Epidermal melanocyte (primary cell): ENCODE measurements around the gene MEIOSIN.
A peak's percentile ranks its signal among the peaks of the same experiment; 100 is the strongest.
"Not testable (repeated sequence)": the region's sequence is repeated elsewhere in the genome, so short reads cannot be mapped to it uniquely, and the experiment has no call there.

ENCODE experiments used
- DNase-seq: peaks from one replicate; pipeline ENCODE4 v3.0.0; 2011; ENCODE audit warnings: low spot score; ENCODE audit not compliant: insufficient read length

MEIOSIN gene, protein sequence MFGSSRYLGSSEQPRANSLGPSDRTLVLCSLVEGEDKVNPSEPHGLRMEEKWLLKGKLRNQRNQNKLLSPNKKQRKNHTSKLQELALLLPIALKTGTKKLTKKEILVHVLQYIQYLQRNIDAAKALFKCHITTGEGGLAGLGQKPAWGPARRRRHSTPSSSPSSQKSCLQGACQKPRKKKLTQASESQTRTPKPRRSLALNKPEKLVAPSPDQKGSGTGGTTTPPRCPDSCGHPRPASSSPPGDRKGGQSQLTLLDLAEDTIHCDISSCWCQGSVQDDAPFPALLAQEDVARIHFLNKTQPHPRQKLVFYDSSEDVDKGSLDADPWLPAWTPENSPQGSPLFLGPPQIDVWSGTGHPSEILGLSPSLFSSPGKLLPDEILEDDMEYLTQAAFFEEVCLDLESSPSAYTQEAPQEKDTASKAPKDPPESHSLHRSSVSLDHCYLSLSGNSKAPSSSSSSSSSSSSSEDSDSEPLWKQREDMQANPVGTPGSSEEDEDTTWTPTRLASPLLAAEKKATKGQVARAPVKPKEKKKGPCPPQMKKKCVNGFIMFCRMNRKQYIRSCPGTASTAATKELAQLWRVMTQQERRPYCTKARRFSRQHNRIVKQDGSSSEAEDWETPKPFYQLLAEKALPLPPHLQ

GRCh38 chr19:45733160-45733810, at the start of gene MEIOSIN:
Gene MEIOSIN, plus strand, starts transcription at chr19:45733439. Its CDS starts 1,938 bp downstream, at chr19:45735377.
- no peak for DNase-seq

DNA sequence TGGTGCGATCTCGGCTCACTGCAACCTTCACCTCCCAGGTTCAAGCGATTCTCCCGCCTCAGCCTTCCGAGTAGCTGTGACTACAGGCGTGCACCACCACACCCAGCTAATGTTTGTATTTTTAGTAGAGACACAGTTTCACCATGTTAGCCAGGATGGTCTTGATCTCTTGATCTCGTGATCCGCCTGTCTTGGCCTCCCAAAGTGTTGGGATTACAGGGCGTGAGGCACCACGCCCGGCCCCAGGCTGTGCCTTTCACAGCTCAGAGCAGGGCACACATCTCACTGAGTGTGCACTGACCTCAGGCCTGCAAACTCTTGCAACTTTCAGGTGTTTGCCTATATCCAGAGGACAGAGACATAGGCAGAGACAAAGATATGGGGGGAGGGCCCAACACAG, 48.2 kb upstream of the MEIOSIN start:
- DNase-seq, result not testable (repeated sequence)

DNA sequence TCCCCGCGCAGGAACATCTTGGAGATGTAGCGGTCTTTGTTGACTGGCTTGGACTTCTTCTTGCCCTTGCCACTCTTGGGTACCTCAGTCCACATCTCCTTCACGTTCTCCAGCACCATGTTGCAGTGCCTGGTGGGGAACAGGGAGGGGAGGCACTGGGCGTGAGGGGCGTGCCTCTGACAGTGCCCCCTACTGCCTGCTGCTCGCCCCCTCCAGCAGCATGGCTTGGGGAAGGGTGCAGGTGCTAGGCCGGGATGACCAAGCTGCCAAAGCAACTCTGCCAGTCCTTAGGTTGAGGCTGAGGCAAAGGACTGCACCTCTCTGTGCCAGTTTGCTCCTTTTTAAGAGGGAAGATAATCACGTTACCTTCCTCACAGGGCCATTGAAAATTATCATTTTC, 45.6 kb upstream of the MEIOSIN start:
- DNase-seq, result no peak

DNA sequence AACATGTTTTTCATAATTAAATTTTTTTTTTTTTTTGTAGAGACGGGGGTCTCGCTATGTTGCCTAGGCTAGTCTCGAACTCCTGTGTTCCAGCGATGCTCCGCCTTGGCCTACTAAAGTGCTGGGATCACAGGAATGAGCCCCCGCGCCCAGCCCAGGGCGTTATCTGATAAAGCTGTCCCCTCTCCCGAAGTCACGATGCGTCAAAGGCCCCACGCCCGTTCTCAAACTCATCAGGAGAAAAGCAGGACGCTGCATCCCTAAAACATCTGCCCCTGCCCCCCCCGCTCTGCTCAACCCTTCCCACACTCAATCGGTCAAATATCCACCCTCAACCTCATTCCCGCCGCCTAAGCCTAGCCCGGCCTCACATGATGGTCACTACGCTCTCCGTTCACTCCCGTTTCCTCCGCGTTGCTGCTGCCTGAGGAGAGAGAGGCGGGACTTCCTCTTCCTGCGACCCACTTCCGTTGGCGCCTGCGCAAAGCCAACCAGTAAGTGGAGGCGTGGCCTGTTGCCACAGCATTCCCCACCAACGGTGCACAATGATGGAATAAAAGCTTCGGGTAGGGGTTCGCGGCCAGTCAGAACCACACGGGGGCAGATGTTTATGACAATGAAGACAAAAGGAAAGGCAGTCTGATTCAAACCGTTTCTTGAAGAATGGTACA, 41.6 kb upstream of the MEIOSIN start, which contains the start of gene SNRPD2:
SNRPD2 (minus strand) TSS at position 438 of the 671 bp plus-strand sequence; CDS start at position 373, 65 bp downstream.
- peak; percentile 79 for DNase-seq

DNA sequence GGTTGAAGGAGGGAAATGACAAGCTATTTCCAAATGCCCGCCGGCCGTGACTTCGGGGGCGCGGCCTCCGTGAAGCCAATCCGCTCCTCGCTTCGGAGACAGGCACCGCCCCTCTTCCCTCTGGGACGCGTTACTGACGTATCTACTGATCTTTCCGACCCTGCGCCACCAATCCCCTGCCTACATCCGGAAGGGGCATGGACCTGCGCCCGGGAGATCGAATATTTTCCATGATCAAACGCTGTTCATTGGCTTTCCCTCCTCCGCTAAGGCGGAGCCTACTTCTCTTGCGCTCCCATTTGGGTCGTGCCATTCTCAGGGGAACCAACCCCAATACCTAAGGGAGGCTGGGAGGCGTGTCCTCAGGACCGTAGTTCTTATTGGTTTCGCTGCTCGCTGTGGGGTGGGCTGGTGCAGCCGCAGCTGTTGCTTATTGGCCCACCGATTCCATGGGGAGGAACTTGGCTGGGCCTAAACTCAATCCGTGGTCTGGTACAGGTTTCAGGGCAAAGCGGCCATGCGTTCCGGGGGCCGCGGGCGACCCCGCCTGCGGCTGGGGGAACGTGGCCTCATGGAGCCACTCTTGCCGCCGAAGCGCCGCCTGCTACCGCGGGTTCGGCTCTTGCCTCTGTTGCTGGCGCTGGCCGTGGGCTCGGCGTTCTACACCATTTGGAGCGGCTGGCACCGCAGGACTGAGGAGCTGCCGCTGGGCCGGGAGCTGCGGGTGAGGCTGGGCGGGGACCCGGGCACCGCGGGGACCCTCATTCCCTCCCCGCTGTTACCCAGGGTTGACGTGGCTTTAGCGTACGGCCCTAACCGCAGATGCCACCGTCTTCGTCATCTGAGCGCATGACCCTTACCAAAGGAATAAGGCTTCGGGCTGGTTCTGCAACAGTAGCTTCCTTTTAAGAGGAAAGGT, 40.8 kb upstream of the MEIOSIN start, which contains the start of gene QPCTL:
QPCTL (plus strand) TSS at position 480 of the 919 bp plus-strand sequence; CDS start at position 518, 38 bp downstream.
- DNase-seq, result peak; percentile 96

DNA sequence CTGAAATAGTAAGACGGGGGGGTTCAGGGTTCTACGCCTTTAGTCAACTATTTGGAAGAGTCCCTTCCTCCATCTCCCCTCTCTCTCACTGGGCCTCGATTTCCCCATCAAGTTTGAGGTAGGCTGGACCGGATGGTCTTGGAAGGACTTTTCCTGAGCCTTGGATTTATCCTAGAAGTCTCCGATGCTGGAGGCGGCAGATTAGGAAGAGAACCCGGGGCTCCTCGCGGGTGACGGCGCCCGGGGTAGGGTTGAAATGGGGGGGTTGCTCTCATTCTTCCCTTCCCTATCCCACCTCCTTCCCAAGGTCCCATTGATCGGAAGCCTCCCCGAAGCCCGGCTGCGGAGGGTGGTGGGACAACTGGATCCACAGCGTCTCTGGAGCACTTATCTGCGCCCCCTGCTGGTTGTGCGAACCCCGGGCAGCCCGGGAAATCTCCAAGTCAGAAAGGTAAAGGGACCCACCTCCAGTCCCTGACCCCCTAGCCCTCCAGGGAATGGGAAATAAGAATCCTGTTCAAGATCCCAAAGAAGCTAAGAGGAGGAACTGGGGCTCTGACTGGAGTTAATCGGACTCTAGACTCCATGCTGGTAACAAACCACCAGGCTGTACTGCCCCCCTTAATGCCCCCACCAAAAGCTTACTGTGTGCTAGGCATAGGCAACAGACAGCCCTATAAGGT, 40.0 kb upstream of the MEIOSIN start:
- DNase-seq, result peak; percentile 82

- no peak for DNase-seq
These were observed 31.6 kb upstream of the MEIOSIN start for GRCh38 chr19:45701676-45702075.

GRCh38 chr19:45705115-45705514, 28.1 kb upstream of the MEIOSIN start:
- no peak for DNase-seq

DNA sequence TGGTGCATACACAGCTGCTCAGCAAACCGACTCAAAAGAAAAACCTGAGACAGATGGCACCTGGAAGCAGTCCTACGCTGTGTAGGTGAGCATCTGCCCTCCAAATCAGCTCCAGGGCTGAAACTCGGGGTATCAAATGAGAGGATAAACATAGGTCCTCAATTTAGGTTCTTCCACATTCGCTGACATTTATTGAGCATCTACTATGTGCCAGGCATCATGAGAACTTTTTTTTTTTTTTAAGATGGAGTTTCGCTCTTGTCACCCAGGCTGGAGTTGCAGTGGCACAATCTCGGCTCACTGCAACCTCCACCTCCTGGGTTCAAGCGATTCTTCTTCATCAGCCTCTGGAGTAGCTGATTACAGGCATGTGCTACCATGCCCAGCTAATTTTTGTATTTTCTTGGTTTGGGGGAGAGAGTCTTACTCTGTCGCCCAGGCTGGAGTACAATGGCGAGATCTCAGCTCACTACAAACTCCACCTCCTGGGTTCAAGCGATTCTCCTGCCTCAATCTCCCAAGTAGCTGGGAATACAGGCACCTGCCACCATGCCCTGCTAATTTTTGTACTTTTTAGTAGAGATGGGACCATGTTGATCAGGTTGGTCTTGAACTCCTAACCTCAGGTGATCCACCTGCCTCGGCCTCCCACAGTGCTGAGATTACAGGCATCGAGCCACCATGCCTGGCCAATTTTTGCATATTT, 27.4 kb upstream of the MEIOSIN start:
- DNase-seq, result no peak

DNA sequence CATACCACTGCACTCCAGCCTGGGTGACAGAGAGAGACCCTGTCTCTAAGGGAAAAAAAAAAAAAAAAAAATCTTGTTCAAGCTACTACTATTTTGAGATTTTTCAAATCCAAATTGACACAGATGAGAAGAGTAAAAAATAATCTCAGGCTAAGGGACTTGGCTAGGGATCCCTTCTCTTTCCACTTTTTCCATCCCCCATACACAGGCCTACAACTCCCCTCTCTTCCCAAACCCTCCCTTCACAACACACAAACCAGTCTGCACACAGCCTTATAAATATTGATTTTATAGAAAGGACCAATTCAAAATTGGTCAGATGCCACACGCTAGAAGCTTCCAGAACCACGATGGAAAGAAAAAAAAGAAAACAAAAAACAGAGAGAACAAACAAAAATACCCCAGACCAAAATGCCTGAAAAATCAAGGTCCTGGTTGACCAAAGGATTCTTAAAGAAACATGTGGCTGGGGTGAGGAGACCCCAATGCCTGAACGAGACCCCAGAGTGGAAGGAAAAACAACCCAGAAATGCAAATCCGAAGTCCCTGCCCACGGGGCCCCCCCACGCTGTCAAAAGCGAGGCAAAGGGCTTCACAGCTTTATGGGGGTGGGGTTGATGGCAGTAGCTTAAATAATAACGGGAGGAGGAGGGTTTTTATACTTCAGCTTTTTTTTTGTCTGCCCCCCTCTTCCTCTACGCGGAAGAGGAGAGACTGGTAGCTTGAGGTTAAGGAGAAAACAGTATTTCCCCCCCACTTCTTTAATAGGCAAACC, 22.7 kb upstream of the MEIOSIN start:
- no peak for DNase-seq

DNA sequence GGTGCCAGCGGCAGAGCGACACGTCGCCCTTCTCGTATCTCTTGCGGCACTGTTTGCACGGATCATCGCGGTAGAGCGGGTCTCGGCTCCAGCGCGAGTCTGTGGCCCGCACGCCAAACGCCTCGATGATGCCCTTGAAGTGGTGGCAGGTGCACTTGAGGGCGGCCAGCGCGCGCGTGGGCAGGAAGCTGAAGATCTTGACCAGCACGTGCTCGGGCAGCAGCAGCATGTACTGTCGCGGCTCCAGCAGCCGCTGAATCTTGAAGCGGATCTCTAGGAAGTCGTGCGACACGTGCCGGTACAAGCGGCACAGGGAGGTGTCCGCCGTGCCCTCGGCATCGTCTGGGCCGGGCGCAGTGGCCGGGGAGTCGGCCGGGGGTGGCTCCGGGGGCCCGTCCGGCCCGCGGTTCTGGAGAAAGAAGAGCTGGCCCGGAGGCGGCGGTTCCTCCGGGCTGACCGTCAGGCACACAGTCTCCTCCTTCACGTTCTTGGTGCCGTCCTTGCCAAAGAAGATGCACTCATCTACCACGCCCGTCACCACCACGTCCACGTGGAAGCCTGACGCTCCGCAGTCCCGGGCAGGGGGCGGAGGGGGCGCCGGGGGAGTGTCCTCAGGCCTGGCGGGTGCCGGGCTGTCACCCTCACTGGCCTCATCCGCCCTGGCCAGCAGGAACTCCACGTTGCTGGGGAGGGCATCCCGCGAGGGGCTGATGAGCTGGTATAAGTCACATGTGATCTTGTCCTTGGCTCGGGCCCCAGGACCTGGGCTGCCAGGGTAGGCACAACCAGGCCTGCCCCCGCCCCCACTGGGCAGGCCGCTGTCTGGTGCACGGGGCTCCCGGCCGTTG, 21.2 kb upstream of the MEIOSIN start:
- no peak for DNase-seq

- DNase-seq, result no peak
These were observed 20.6 kb upstream of the MEIOSIN start for GRCh38 chr19:45712699-45713067.

GRCh38 chr19:45713141-45713540, 20.1 kb upstream of the MEIOSIN start:
- DNase-seq, result no peak

- no peak for DNase-seq
These were observed 18.1 kb upstream of the MEIOSIN start for GRCh38 chr19:45715139-45715538.

DNA sequence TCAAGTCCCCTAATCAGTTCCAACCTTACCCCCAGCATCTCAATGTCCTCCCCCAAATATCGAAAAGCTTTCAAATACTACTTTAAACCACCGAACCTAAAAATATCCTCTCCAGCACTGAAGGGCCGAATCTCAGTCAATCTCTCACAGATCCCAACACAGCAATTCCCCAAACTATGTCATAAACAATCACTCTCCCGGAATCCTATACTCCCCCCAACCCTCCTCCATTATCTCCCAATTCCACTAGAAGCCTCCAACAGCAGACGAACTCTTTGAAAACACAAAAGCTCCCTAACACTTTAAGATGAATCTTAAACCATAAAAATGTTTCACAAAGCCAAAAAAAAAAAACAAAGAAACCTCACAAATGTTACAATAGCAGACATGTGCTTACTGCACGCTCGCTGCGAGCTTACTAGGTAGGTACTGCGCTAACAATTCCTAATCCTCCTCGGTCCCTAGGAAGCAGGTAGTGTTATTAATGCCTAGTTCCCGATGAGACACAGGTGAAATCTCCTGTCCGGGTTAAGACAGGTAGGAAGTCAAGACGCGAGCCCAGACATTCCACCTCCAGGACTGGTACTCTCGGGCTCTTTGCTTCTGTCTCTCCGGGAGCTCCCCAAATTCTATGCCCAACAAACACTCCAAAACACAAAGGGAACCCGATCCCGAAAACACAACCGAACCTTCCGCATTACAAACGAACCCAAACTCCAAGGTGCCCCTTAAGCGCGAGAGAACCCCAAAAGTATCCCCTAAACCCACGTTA, 16.7 kb upstream of the MEIOSIN start:
- DNase-seq, result peak; percentile 35

DNA sequence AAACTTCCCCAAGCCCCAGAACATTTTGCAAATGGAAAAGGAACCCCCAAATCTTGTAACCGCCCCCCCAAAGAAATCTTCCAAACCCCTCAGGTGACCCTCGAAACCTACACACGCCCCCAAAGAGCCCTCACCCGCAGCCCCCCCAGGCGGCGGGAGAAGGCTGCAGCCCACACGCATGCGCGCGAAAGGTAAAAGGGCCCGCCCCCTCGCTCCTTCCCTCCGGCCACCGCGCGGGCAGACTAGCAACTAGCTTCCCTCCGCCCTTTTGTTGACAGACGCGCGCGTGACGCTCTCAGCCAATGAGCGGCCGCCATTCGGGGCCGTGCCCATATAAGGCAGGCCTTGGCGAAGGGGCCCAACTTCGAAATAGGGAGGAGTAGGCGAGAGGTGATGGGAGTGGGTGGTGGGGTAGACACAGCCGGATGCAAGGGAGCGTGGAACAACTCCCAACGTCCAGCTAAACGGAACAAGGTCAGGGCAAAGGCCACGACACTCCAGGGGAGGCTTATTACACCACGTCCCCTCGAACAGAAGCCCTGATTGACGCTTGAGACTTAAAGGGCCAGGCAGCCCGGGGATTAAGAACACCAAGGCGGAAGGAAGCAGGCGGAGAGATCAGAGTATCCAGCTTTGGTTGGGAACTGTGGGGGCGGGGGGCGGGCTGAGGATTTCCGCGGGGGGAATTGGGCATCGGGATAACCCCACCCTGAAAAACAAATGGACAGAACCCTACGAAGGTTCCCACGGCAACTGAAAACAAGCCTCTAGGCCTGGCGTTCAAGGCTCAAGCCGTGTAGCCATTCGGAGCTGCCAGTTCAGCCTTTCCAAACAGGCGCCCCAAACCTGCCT, 15.9 kb upstream of the MEIOSIN start:
- peak; percentile 99 for DNase-seq
